GM19099 (cell line): ENCODE measurements around the gene ISM1.

ENCODE experiments used
- POLR2A ChIP-seq: IDR thresholded peaks from 3 replicates; pipeline ENCODE4 v1.6.1; 2011; ENCODE audit warnings: low read depth; ENCODE audit not compliant: insufficient read length; ENCODE audit errors: extremely low read depth

ISM1 gene

DNA sequence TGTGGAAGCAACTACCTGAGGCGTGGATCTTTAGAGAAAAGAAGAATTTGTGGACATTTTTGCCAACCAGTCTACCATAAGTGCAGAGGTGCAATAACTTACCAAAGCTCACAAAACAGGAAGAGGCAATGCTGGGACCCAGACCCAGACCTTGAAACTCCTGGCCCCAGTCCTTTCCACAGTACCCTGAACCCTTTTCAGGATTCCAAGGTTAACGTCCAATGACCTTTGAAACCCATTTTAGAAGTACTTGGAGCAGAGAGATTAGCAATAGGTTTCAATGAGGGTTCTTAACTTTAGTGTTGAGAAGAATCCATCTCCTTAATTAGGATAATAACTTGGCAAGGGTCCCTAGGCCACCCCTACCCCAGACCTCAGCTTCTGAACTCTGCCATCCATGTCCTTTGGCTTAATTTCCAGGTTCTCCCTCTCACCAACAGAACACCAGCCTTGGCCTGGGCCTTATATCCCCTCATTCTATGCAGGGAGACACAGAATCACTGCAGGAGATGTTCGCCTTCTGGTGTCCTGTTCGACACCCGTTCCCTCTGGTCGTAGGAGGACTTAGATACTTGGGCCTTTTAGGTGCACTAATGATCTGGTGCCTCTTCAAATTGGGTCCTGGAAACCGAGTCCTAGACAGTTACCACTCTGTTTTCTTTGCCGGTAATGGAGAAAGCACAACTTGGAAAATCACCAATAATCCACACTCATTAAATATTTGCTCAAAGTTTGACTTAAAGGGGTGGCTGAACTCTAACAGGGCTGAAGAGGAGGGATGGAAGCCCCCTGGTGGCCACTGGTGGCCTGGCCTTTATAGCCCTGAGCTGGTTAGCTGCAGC lies 40.6 kb downstream of the ISM1 start:
- TF ChIP-seq POLR2A = no peak

DNA sequence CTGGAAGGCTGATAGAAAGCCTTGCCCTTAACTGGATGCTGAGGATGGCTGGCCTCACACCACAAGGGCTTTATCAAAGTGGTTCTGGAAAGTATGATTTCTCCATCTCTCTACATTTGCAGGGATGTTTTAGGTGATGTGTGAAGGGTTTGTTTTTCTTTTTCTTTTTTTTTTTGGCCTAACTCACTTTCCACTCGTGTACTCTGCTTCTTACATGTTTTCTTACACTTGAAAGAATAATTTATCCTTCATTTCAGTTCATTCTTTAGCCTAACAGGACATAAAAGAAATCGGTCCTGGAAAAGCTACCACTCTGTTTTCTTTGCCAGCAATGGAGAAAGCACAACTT lies 41.2 kb downstream of the ISM1 start:
- TF ChIP-seq POLR2A = no peak

DNA sequence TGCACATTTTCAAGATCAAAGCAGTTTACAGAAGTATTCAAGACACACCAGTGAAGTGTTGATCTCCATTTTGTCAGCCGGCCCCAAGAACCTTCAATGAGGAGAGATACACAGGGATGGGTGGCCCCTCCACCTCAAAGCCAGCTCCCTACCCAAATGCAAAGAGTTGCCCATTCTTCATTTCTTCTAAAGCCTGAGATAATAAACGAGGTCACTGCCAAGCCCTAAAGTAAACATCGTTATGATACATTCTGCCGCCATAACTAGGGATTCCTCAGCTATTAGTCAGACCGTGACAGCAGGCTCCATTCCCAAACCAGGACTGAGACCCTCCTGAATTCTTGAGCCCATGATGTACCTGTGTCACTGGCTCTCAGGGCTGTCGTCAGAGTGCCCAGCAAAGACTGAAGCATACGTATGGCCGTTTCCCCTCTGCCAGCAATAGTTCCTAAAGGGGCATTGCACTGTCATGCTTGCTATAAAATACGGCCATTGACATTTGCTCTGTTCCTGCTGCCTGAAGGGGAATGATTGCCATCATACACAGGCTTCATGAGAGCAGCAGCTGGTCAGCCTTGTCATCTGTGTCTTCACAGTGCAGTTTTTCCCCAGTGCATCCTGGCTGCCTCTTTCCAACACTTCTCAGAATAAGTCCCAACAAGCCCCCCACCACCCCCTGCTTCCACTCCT lies 41.7 kb downstream of the ISM1 start:
- no peak for TF ChIP-seq POLR2A

DNA sequence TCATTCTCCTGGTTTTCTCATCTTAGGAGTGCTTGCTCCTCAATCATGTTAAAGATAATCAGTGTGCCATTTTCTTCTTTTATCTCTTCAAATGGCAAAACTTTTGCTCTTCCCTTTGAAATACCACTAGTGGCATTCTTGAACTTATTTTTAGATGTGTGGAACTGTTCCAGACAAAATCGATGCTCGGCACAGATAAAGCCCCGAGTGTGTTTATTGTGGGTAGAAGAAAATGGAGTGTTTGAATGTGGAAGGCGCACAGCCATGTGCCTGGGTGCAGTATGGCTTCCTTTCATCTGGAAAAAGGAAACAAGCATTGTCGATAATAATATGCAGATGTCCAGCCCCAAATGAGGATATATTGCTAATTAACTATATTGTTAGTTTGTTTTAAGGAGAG lies 42.4 kb downstream of the ISM1 start:
- TF ChIP-seq POLR2A = no peak

DNA sequence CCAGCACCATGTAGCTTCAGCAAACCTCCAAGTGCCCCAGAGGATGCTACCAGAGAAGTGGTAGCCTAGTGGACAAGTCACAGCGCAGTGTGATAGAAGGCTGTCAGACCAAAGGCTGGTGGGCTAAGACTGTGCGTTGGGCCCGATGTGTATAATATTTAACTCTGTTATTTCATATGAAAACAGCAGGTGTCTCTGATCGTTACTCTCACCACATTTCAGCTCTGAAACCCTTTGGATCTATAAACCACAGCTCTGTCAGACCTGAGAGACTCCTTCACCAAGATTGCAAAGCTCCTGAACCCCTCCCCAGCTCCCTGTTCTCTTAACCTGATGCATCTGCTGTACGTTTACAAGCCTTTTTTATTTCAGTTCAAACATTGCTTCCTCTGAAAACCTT lies 43.8 kb downstream of the ISM1 start:
- TF ChIP-seq POLR2A = no peak

DNA sequence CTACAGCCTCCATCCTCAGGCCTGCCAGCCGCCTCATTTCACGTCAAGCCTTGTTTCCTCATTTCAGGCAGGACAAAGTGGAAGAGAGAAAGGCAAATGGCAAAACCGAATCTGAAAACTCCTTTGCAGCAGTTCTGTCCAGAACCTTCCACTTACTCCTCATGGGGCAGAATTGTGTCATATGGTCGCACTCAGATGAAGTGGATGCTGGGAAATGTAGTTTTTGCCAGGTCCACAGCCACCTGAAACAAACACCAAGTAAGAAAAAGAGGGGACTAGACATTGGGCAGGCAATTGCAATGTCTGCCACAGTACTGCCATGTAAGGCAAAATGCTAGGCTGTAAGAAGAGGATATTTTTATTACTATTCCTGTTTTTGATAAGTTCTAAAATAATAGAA lies 44.9 kb downstream of the ISM1 start:
- TF ChIP-seq POLR2A = no peak

DNA sequence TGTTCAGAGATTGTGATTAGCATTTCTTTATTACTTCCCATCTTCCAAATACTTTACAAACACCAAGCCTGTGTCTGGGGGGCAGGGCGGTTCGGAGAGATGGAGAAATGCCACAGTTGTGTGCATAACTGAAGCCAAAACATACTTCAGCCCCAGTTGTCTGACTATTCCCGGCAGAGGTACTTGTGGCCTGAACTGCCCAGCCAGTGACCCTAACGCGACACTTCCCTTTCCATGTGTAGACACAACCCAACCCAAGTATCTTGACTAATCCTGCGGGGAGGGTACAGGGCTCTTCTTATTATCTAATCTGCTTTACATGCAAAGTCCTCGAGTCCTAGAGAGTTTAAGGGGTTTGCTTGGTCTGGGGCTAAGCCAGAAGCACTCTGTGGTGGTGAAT lies 46.2 kb downstream of the ISM1 start:
- TF ChIP-seq POLR2A = no peak

DNA sequence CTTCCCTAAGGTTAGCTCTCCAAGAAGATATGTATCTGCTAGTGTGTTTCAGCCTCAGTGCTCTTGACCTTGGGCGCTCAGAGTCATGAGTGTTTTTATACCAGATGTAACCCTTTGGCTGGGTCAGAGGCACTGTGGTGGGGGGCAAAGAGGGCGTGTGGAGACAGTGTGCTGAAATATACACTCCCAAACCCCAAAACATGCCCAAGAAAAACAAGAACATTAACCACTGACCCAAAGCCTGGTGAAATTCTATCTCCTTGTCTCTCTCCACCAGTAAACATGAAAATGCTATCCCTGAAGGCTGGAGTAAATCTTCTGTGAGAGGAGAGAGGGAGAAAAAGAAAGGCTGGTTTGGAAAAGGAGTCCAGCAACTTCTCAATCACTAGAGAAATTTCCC lies 47.9 kb downstream of the ISM1 start:
- no peak for TF ChIP-seq POLR2A

DNA sequence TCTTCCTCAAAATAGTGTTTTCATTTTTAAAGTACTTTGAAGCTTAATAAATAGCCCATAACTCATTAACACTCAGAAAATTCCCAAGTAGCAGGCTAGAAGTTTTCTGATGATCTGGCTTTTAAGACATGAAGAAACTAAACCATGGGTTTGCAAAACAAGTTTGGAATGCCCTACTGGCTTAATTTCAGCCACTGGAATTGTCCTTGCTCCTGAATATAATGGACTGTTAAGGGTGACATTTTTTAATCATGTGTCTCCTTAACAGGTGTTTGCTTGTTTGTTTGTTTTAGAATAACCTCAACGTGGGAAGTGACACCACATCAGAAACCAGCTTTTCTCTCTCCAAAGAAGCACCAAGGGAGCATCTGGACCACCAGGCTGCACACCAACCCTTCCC lies 49.1 kb downstream of the ISM1 start:
- no peak for TF ChIP-seq POLR2A

DNA sequence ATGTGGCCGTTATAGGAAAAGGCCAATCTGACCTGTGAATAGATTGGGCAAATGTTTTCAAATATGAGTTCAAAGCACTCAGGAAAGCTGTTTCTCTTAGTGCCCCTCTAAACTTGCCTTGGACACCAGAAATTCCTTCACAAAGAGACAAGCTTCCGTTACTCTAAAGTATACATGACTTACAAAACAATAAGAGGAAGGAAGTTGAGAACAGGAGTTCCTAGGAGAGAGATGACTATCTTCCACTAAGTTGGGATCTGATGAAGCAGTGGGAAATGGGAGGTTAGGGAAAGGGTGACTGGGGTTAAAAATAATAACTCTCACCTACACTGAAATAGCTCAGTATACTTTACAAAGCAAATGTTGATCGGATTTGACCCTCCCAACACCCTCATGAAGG lies 50.0 kb downstream of the ISM1 start:
- TF ChIP-seq POLR2A = no peak

DNA sequence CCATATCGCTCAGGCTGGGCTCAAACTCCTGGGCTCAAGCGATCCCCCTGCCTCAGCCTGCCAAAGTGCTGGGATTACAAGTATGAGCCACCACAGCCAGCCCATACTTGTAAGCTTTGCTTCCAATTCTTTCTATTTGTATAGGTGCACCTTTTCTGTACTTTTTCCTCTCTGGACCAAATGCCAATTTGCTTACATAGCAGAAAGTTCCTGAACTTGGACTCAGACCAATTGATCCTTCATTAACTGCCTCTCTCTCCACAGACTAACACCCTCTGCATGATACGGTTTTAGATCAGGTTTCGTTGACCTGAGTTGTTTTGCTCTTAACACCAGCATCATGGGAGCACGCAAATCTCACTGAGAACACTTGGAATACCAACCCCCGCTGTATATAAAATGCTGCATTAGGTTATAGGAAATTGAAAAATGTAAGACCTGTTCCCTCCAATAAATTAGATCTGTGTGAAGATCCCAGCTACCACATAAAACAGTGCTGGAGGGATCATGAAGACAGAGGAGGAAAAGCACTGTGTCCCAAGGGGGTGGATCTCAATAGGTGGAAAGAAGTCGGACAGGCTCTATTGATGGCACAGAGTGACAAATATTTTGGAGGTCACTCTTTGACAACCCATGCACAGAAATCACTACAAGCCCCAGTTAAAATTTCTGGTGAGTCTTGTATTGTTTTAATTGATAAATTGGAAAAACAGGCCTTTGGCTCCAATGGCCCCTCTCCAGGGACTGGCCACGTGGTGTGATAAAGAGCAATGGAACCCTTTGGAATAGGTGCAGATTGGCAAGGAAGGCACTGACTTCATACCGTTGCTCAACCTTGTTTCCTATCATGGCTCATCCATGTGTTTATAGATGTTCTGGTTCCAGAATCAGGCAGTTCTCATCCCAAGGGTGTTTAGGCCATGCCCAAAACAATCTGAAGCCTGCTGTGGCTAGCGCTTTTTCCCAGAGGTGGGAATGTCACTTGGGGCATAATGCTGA lies 51.2 kb downstream of the ISM1 start:
- no peak for TF ChIP-seq POLR2A

DNA sequence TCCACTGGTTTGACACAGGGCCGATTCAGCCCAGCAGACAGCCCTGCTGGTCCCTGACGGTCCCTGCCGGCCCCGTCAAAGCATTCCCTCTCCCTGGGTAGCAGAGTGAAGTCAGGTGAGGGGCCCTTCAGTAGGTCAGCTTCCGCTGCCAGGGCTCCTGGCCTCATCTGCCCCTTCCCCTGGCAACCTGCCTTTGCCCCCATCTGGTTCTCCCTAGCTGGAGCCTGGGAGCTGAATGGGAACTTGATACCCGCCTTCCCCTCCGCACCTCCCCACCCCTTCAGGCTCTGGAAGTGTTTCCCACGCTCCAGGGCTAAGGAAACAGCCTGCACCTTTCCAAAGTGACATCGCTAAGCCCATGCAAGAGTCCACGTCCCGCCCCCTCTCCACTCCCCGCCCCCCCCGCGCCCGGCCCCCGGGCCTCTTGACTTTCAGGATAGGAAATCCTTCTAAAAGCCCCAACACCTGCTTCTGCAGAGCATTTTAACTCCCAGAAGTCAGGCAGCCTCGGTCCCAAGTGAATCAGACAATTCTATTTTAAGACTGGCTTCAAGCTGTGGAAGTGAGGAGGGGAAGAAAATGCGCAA lies 53.3 kb downstream of the ISM1 start:
- no peak for TF ChIP-seq POLR2A

DNA sequence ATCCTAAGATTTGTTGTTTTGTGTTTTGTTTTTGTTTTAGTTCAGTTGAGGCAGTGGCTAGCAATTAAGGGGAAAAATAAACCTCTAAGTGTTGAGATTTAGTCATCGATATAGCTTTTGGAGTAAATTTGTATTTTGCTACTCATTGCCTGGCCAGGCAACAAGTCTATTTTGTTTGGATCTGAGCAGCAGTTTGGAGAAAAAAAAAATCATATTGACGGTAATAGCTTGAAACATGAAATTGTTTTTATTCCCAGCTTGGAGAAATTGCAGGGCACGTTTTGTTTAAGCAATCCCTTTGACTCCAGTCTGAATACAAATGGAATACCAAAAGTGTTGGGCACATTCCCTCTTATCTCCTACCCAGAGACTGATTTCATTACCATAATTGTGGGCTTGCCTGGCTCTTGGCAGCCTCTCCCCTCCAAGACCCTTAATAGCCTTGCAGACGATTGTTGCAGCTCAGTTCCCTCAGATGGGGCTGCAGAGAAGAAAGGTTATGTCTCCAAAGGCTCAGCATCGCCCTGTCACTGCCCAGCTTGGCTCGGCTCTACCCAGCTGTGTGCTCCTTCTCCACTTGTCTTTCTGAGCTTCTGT lies 56.0 kb downstream of the ISM1 start:
- no peak for TF ChIP-seq POLR2A

DNA sequence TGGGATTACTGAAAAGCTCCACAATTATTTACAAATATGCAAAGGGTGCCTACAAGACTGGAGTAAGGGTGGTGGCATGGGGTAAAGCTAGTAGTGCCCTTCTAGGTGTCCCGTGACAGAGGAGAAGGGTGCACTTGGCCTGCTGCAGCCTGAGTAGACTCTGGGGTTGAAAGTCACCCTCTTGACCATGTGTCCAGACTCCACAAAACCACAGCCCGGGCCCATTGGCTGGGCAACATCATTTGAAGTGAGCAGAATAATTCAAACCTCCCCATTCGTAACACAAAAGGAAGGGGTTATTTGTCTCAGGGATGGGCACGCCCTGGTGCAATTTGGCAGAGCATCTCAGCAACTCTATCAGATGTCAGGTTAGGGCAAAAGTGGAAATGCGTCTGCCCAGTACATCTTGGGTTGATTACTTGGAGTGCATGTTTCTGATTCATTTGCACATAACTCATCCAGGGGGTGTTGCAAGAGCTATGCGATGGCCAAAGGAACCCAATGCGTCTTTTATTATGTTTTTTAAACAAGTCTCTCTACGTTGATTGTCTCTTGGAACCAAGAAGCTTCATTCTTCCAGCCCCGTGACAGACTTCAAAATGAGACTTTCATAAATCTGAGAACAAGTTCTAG lies 56.7 kb downstream of the ISM1 start:
- no peak for TF ChIP-seq POLR2A

DNA sequence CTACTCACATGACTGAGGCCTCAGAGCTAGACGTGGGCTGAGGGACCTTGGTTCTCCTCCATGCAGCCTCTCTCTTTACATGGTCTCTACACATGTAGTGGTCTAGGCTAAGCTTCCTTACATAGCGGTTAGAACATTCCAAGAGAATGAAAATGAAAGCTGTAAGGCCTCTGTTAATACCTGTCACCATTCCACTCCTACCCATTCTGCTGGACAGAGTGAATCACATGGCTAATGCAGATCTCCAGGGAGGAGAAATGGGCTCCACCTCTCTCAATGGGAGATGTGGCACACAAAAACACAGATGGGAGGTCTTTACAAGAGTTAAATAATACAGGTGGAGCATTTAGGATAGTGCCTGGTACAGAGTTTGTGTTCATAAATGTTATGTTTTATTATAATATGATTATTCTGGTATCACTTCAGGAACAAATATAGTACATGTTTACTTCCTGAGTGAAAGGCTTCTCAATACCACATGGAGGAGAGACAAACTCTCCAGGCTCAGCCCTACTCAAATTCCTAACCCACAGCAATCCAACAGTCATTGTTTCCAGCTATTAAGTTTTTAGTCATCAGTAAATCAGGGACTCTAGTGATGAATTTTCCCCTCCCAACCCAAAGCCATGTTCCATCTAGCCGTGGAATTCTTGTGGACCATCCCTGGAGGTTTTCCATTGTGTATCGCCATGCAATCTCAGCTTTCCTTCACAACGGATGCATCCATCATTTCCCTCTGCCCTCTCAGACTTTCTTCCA lies 57.9 kb downstream of the ISM1 start:
- no peak for TF ChIP-seq POLR2A
